HG02981 (cell line): ENCODE data around the gene CCL13.

Experiments
- ATAC-seq: cut with Tn5 transposase; IDR thresholded peaks from one replicate; pipeline ENCODE4 v1.9.1; 2021; ENCODE audit warnings: mild to moderate bottlenecking, moderate library complexity; ENCODE audit not compliant: unreplicated experiment

Gene CCL13

DNA sequence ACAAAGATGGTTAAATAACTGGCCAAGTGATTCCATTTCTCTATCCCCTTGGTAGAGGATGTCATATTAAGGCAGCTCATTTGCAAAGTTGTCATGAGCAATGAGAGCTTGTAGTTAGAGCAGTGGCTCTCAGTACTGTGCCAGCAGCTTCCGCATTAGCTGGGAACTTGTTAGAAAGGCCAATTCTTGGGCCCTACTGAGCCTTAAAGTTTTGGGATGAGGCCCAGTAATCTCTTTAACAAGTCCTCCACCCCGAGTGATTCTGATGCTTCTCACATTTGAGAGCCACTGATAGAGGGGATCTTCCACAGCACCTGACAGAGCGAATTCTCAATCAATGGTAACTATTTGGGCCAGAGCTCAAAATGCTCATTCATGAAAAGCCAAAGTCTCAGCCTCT lies 26.9 kb downstream of the CCL13 start:
- no peak for ATAC-seq

DNA sequence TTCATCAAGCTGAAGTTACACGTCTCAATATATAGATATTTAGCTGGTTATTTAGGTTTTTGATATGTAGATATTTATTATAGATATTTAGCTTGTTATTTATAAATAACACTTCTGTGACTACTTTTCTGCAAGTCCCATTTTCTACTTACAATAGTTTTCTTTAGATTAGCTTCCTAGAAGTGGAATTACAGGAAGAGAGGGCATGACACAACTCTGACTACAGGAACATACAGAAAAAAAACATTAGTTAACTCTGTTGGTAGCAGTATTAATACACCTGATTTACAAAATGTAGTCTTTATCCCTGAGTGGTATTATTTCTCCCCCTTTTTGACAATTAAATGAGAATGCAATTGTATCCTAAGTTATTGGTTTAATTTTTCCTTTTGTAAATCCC lies 28.0 kb downstream of the CCL13 start:
- no peak for ATAC-seq

DNA sequence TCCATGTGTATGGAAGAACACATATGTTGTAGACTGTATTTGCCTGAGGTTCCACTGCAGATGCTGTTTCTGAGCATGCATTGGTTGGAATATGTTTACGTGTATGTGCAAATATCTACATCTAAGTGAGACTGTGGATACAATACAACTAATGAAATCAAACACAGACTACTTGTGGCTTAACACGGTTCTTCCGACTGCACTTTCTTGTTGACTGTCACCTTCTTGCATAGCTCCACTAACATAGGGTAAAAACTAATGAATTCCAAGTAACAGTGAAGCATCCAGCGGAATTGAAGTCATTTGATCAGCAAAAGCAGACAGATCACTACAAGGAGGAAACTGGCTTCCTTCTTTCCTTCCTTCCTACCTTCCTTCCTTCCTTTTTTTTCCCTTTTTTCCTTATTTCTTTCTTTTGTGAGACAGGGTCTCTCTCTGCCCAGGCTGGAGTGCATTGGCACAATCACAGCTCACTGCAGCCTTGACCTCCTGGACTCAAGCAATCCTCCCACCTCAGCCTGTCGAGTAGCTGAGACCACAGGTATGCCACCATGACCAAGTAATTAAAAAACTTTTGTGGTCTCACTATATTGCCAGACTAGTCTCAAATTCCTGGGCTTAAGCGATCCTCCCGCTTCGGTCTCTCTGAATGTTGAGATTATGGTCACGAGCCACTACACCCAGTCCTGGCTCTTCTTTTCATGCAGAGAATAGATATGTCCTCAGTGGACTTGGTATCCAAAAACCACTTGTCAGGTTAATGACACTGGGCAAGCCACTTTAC lies 28.7 kb downstream of the CCL13 start:
- no peak for ATAC-seq

DNA sequence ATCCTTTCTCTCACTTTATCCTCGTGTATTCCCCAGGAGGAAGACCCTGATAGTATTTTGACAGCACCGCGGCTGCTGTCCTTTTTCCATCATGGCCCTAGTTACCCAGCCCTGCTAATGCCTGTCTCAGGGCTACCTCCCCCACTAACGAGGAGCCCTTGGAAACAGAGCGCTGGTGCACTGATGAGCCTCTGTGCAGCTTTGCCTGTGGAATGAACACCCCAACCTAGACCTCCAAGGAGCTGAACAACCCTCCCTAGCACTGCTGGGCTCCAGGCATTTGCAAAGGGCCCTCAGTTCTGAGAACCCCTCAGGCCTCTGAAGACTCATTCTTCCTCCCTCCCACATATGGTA lies 30.0 kb downstream of the CCL13 start:
- ATAC-seq, result no peak

DNA sequence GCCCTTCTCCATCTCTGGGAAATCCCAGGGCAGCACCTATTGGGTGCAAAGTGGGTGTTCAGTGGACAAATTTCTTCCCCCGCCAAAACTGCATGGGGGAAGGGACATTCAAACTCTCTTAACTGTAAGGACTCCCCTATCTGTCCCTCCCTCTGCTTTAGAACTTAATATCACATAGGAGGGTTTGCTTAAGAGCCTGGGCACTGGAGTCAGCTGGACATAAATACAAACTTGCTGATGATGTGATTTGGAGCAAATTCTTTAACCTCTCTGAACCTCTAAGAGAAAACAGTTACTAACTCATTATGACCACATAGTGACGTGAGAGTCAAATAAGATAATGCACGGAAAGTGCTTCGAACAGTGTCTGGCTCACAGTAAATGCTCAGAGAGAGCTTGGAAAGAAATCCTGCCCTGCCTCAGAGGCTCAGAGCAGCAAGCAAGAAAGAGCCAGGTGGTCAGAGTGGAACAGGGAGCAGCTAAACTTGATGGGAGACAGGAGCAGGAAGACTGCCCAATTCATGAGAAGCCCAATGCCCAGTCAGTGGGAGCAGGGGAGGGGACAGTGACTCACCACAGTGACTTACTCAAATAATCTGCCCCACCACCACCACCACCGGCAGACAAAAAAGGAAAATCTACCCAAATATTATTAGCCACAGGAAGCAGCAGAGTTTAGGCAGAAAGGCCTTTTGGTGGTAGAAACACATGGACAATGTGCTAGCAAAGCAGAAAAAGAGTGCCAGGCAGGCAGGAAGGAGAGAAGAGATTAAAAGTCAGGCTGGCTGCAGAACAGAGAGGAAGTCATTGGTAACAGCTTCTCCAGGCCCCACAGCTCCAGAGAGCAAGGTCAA lies 30.6 kb downstream of the CCL13 start:
- no peak for ATAC-seq

DNA sequence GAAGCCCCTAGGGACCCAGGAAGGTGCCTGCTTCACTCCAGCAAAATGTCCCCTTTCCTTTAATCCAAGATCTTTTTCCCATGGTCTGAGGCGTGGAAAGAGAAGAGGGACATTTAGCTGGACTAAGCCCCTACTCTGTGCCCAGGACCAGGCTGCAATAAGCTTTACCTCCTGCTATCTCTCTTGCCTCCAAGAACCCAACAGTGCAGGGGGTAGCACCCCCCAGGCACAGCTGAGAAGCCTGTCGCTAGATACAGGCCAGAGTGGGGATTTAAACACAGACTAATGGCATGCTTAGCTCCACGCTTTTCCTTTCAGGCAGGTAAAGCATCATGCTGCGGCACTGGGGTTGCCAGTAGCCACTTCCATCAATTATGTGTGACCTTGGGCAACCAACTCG lies 31.3 kb downstream of the CCL13 start:
- no peak for ATAC-seq

DNA sequence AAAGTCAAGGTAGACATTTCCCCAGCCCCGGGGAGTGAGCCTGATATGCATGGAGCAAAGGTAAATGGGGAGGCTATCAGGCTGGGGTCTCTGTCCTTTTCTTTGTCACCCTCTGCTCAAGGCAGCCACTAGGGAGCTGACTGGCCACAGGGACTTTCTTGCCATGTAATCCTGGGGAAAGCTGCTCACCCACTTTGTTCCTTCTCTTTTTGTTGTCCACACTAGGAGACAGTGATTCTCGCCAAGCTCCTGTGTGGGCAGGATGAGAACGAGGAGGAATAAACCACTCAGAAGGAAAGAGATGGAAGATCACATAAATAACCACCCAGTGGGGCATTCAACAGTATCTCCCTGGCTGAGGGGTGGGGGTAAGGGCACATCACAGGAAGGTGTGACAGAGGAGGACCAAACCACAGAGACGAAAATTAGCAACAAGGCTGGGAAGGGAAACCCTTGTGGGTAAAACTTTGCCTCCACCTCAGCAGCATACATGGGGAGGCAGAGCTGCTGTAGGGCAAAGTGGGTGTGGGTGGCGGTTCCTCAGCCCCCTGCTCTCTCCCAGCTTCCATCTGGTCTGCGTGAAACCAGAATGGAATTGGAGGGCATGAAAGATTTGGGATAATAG lies 33.0 kb downstream of the CCL13 start:
- no peak for ATAC-seq

DNA sequence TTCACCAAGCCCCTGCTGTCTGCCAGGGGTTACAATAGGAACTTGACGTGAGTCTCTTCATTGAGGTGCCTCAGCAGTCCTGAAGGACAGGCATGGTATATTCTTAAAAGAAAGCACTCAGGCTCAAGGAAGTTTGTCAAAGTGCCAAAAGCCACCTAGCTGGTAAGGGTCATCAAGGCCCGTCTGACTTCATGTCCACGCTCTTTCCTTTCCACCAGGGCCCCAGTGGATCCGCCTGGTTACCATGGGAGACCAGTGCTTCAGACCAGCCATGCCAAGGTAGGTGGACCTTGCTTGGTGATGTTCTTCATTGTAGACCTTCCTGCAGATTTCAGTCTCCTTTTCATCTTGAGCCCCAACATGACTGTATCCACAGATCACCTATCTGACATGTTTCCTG lies 34.4 kb downstream of the CCL13 start:
- no peak for ATAC-seq

DNA sequence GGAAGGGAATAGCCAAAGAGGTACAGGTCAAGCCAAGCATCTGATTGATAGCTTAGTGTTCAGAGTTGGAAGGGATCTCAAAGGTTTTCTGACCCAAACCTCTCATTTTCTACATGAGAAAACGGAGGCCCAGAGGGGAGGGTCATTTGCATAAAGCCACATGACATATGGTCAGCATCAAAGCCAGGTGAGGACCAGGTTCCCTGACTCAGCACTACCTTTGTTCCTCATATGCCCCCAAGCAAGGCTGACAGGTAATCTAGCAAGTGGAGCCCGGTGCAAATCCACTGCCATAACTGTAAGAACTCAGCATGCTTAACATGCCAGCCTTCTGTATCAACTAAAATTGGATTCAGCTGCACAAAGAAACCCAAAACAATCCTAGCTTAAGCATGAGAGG lies 35.0 kb downstream of the CCL13 start:
- no peak for ATAC-seq

DNA sequence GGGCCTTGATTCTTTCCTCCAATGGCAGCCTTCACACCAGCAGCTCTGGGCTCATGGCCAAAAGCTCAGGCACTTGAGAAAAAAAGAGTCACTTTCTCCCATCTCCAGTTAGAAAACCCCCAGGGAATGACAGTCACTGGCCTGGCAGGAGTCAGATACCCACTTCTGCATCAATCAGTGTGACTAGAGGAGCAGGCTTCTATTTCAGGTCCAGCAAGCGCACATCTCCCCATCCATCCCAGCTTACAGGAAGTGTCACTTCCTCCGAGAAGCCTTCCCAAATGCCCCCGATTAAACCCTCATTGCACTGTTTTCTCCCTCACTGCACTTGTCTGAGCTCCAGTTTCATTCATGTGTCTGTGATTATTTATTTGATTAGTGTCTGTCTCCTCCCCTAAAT lies 37.1 kb downstream of the CCL13 start:
- ATAC-seq, result no peak

DNA sequence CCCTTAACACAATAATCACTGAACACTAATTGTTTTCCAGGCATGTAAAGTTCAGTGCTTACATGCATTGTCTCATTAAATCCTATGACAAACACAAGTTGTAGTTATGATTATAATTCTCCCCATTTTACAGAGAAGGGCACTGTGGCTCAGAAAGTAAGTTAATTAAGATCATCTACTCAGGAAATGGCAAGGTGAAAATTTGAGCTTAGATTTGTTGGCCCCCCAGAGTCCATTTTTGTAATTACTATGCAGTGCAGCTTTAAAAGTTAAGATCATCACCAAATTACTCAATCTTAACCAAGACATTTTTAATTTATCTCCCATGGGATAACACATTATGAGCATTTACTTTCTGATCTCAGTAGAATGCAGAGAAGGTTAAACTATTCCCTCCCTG lies 41.0 kb downstream of the CCL13 start:
- ATAC-seq, result no peak

DNA sequence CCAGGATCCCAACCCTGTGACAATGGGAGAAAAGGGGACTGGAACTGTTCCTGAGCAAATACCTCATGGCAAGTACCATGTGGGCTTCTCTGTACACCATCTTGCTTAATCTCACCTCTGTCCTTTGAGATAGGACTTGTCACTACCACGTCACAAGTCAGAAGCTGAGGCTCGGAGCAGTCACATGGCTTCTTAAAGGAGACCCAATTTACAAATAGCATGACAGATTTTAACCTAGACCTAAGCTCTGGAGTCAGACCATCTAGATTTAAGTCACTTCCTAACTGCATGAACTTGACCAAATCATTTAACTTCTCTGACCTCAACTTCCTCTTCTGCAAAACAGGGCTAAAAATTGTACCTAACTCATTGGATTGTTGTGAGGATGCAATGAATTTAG lies 42.7 kb downstream of the CCL13 start:
- no peak for ATAC-seq

DNA sequence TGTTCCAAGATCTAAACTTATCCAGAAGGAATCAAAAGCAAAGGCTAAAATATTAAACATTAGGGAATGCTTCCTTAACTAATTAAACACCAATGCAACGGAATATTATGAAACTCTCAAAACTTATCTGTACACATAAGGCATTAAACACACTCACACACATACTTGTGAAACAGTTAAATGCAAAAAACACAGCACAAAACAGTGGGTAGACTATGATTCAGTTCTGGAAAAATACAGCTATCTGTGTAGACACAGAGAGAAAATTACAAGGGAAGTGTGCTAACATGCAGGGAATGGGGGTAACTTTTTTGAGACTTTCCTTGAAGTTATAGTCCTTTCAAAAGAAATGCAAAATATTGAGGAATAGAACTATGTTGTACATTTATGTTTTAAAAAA lies 43.4 kb downstream of the CCL13 start:
- no peak for ATAC-seq

DNA sequence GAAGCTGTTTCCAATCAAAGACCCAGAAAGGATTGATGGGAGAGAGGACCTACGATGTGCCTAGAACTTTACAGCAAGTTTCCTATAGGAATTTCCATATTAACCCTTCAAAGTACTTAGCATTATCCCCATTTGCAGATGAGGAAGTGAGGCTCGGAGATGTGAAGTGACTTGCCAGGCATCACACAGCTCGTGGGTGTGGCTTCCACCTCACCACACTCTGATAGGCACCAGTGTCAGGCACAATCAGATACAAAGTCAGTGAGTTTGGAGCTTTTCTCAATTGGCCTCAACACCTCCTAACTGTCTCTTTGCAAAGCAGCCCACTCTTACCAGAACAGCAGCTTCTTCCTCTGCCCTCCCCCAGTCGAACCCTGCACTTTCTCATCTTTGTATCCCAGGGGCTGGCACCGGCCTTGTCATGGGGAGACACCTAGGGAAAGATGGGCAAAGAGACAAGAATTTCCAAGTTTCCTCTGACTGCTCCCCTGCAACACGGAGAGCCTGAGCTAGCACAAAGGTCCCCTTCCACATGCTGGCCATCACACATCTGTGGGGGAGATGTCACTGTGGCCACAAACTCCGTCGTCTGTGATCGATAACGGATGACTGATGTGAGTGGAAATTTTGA lies 44.1 kb downstream of the CCL13 start:
- ATAC-seq, result no peak

DNA sequence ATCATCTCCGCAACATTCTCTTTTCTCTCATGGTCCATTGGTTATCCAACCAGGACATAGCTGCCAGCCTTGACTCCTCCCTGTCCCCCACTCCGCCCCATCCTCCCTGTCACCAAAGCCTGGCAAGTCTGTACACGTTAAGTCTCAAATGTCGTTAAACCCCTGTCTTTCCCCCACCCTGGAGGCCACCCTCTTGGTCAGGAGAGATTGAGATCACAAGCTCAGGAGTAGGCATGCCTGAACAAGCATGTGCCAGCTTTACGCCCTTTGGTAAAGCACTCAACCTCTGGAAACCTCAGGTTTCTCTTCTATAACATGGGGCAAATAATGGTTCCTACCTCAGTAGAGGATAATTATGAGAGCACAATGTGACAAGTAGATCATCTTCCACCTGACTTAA lies 44.9 kb downstream of the CCL13 start:
- ATAC-seq, result no peak

DNA sequence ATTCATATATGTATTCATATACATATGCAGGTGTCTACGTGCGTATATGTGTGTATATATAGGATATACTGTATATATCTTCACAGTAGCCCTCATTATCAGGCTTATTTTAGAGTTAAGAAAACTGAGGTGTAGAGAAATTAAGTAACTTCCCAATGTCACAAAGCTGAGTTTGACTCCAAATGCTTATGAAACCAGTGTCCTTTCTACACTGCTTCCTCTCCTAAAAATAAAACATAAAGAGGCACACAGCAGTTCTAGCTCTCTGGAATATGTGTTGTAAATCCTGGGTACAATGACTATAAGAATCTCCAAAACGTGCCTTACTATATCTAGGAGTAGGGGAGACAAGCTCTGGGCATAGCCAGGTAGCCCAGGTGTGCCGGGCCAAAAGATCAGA lies 46.7 kb downstream of the CCL13 start:
- ATAC-seq, result no peak

DNA sequence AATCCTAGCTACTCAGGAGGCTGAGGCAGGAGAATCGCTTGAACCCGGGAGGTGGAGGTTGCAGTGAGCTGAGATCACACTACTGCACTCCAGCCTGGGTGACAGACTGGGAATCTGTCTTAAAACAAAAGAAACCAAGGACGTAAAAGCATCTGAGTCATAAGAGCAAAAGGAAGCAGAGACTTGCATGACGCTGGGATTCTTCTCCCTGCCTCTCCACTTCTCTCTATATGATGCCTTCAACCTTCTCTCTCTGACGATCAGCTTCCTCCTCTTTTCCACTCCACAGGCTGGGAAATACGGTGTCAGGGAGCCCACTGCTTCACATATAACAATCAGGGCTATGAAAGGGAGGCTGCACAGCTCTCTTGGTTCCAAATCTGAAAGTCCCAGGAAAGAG lies 49.9 kb downstream of the CCL13 start:
- ATAC-seq, result no peak
